Measurements from ENCODE around the gene USP22.

The USP22 gene

GRCh38 chr17:21001111-21001812, 41.5 kb downstream of the USP22 start:
- DNase-seq (ENCODE audit: low read depth), result no peak

DNA sequence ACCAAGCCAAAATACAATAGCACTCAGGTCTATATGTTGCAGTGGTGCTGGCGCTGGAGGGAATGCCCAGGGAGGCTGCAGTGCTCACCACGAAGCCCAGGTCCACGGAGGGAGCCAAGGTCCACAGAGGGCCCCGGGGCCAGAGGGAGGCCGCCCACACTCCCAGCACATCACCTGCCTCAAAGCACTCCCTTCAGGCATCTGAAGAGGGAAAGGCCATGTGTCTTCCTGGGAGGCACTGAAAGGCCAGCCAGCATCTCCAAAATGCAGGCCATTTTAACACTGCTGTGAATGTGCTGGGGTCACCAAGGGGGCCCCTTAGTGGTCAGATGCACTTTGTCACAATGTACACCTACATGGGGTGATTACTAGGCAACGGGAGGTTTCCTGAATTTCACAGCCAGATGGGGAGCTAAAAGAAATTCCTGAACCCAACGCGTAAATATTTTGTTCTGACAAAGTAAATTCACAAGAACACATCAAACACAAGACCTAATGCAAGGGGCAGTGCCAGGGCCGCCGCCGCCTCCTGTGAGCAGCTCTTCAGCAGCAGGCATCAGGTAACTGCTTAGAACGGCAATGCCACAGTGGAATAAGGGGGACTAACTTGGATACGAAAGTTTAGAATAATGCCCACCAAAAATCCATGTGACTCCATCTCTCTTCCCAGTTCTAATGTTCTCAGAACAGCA, 42.8 kb downstream of the USP22 start:
- DNase-seq (ENCODE audit: low read depth), result no peak

GRCh38 chr17:20999044-20999573, 43.7 kb downstream of the USP22 start:
- DNase-seq (ENCODE audit: low read depth), result no peak

GRCh38 chr17:20998571-20999043, 44.2 kb downstream of the USP22 start:
- DNase-seq (ENCODE audit: low read depth), result no peak

DNA sequence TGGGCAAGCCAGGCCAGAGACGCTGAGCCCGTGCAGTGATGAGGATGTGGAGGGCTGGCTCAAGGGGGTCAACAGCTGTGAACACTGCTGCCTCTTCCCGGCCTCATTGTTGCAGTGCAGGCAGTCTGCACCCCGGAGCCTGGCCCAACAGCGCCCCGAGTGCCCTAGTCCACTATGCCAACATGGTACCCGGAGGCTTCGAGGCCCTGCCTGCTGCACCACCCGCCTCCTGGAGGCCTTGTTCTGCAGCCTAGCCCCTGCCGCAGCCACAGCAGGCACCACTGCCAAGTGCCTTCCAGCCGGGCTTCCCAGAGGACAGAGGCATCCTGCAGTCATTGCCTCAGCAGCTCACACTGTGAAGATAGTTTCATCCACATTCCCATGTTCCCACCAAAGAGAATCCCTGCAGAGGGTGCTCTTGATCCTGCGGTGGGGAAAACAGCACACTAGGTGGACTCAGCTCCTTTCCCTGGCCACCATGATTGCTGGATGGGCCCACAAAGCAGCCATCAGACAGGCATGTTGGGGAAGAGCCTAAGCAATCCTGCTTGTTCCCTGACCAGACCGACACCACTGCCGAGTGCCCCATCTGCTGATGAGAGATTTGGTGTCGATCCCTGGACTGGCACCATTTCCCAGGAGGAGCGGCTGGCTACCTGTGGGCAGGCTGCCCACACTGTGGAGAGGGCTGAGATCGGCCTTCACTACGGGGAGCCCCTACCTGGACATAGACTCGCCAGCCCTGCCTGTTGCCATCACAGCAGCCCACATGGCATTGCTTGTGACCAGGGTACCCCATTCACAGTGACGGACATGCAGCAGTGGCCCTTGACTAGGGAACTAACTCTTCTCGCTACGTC, 44.9 kb downstream of the USP22 start:
- no peak for DNase-seq (ENCODE audit: low read depth)

DNA sequence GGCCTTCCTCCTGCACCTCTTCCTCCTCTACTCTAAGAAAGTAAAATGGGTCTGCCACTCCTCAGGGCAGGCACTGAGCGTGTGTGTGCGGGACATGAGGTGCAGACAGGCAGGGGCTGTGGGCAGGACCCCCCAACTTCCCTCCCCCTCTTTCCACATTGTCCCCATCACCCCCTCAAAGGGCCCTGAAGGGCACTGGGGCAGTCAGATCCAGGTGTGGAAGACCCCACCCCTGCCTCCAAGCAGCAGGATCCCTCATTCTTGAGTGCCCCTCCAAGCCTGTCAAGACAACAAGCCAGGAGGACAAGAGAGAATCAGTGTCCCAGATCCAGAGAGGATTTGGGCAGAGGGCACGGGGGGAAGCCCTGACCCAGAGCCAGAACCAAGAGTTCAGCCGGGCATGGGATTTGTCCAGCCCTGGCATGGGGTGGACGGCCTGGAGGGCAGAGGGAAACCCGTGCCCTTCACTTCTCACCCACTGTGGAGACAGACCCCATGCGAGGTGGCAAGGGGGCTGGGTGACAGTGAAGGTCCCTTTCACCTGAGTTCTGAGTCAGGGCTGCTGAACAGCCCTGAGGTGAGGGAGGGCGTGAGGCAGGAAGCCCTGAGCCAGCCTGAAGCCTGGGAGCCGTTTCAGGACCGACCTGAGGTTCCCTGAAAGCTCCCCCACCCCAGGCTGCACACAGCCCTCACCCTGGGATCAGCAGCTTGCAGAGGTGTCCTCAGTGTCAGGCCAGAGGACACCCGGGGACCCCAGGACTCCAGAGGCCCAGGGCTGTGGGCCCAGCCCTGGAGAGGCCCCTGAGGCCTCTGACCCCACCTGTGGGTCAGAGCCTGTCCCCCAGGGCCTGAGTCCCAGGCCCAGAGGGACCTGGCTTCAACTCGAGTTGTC, 45.8 kb downstream of the USP22 start:
- DNase-seq (ENCODE audit: low read depth), result no peak

DNA sequence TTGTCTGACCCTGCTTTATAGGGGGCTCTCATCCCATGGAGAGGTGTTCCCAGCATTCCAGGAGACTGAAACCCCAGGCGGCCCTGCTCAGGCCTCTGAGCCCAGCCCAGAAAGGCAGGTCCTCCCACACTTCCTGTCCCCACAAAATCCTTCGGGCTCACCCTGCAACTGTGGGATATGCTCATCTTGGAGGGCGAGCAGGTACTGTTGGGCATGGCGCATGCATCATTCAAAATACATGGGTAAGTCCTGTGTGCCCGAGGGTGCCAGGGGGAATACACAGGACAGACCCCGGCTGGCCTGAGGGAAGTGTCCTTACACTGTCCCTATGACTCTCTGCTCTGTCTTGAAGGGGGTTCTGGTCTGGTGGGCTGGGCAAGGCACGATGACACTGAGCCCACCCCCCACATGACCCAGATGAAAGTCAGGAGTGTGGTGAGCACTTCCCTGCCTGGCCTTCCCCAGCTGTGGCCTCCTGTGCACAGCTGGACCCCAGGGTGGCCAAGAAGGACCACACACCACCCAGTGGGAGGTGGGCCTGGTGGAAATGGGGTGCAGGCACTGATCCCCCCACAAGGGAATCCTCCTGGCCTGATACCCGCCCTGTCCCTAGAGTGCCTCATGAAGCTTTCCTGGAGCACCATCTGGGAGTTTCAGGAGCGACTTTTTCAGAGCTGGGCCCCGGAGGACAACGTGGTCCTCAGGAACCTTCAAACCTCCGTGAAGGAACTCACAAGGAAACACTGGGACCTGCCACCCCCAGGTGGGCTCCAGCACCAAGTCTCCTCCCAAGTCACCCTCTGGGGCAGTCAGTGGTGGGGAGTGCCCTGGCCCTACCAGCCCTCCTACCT, 46.7 kb downstream of the USP22 start:
- DNase-seq (ENCODE audit: low read depth), result no peak

GRCh38 chr17:20995164-20995872, 47.5 kb downstream of the USP22 start:
- DNase-seq (ENCODE audit: low read depth), result no peak

- no peak for DNase-seq (ENCODE audit: low read depth)
These were observed 48.0 kb downstream of the USP22 start for GRCh38 chr17:20994779-20995149.

GRCh38 chr17:20993863-20994778, 48.7 kb downstream of the USP22 start:
- DNase-seq (ENCODE audit: low read depth), result no peak

- DNase-seq (ENCODE audit: low read depth), result peak; percentile 49
These were observed 49.6 kb downstream of the USP22 start for GRCh38 chr17:20992987-20993862.

GRCh38 chr17:20992416-20992815, 50.4 kb downstream of the USP22 start:
- no peak for DNase-seq (ENCODE audit: low read depth)

- DNase-seq (ENCODE audit: low read depth), result no peak
These were observed 51.4 kb downstream of the USP22 start for GRCh38 chr17:20991276-20992037.

DNA sequence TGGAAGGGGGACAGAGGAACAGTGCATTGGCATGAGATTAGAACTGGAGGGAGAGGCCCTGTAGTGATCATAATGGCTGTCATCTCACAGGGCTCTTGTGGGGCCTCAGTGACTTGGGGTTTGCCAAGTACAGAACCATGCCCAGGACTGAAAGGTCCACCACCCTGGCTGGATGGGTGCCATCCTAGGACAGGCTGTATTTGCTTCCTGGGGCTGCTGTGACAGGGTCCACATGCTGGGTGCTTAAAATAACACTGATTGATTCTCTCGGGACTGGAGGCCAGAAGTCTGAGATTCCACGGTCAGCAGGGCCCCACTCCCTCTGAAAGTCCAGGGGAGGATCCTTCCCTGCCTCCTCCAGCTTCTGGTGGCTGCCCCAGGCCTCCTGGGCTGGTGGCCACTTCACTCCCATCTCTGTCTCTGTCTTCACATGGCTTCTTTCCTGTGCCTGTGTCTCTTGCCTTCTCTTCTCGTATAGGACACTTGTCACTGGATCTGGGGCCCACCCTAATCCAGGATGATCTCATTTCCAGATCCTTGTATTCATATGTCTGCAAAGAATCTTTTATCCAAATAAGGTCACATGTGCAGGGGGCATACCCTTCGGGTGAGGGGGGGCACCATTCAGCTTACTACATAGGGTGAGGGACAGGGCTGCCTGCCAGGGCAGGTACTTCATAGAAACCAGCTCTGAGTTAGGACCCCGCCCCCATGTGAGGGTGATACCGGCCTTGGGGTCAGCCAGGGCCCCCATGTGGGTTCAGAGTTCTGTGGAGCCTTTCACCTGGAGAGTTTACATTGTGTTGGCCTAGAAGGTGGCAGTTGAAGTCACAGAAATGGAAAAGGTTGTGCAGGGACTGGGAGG, 52.6 kb downstream of the USP22 start:
- no peak for DNase-seq (ENCODE audit: low read depth)

GRCh38 chr17:20989481-20989880, 53.3 kb downstream of the USP22 start:
- DNase-seq (ENCODE audit: low read depth), result no peak

DNA sequence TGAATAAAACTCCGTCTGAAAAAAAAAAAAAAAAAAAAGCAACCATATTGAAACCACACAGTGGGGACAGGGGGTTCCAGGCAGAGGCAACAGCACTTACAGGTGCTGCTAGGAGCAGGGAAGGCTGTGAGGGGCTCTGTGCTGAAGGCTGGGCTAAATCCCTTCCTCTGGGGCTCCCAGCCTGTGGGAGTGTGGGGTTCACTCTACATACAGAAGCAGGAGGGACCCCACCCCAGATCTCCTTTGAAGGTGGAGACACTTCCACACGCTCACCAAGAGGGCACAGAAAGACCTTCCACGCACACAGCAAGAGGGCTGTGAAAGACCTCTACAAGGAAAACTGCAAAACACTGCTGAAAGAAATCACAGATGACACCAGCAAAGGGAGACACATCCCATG, 53.9 kb downstream of the USP22 start:
- no peak for DNase-seq (ENCODE audit: low read depth)

Measured in activated T-cell treated with anti-CD3 and anti-CD28 coated beads for 1 hour (primary cell).